K562 (cell line): ENCODE measurements around the gene BSDC1. TPM values are rescaled to one million over a fixed set of nuclear protein-coding genes. Genes with fewer than 3 reads are reported as not detected.

Source experiments
- ARID1B ChIP-seq: fragments of 450-650 bp; IDR thresholded peaks from 2 replicates; pipeline ENCODE4 v1.6.1; 2016; ENCODE audit warnings: antibody characterized with exemption, mild to moderate bottlenecking, inconsistent platforms
- CHD4 ChIP-seq: fragments of 200-600 bp; sonication (generic); IDR thresholded peaks from 3 replicates; pipeline ENCODE4 v1.6.1; 2012; ENCODE audit warnings: low read depth, mild to moderate bottlenecking, mixed read lengths, low read length, inconsistent platforms; ENCODE audit not compliant: insufficient read depth, insufficient replicate concordance, poor library complexity, severe bottlenecking
- EP300 ChIP-seq: IDR thresholded peaks from 2 replicates; pipeline ENCODE4 v1.6.1; 2012; ENCODE audit warnings: low read length, improper control_type of control experiment
- ETV6 ChIP-seq, 3 experiments: fragments of 150-350 bp in 1 of 3; sonication (generic) in 1 of 3; formaldehyde crosslinking in 1 of 3; IDR thresholded peaks; 2 replicates each; pipeline versions ENCODE4 v1.6.1 to v1.8.0; 2014 to 2022; ENCODE audit warnings: borderline replicate concordance in 2 of 3, low read depth in 2 of 3, antibody characterized with exemption in 1 of 3, low read length in 1 of 3, mild to moderate bottlenecking in 1 of 3, missing genetic modification reagents in 1 of 3
- FOXM1 ChIP-seq, 2 experiments: fragments of 450-650 bp in 1 of 2; sonication (generic) in 1 of 2; formaldehyde crosslinking in 1 of 2; IDR thresholded peaks; 2 replicates each; pipeline versions ENCODE4 v1.6.1 to v1.9.0; 2017 to 2022; ENCODE audit warnings: low read depth in 2 of 2, mild to moderate bottlenecking in 2 of 2, missing genetic modification reagents in 1 of 2, moderate library complexity in 1 of 2
- HSF4 ChIP-seq: fragments of 250-450 bp; sonication (Bioruptor Pico); IDR thresholded peaks from 2 replicates; pipeline ENCODE4 v2.1.2; 2022; ENCODE audit warnings: mild to moderate bottlenecking, moderate library complexity, borderline replicate concordance
- MEF2A ChIP-seq: IDR thresholded peaks from 2 replicates; pipeline ENCODE4 v1.6.1; 2011; ENCODE audit warnings: low read depth, mild to moderate bottlenecking, low read length, moderate library complexity; ENCODE audit not compliant: control insufficient read depth
- MIER1 ChIP-seq: fragments of 450-650 bp; IDR thresholded peaks from 2 replicates; pipeline ENCODE4 v1.6.1; 2016; ENCODE audit warnings: antibody characterized with exemption, mild to moderate bottlenecking, low read depth
- NFATC3 ChIP-seq: fragments of 450-650 bp; IDR thresholded peaks from 2 replicates; pipeline ENCODE4 v1.6.1; 2017; ENCODE audit warnings: mild to moderate bottlenecking
- POLR3G ChIP-seq: IDR thresholded peaks from 2 replicates; pipeline ENCODE4 v1.6.1; 2011; ENCODE audit not compliant: insufficient read length, insufficient replicate concordance; ENCODE audit errors: extremely low read depth
- PRDM10 ChIP-seq: fragments of 450-650 bp; IDR thresholded peaks from 2 replicates; pipeline ENCODE4 v1.6.1; 2018; ENCODE audit not compliant: partially characterized antibody
- PREB ChIP-seq: sonication (generic); formaldehyde crosslinking; IDR thresholded peaks from 2 replicates; pipeline ENCODE4 v1.8.1; 2023; ENCODE audit warnings: mild to moderate bottlenecking, missing genetic modification reagents
- PYGO2 ChIP-seq: fragments of 450-650 bp; IDR thresholded peaks from 2 replicates; pipeline ENCODE4 v1.6.1; 2016; ENCODE audit warnings: mild to moderate bottlenecking, missing genetic modification characterization, moderate library complexity, missing compliant biosample characterization
- RREB1 ChIP-seq: fragments of 250-450 bp; sonication (Bioruptor Pico); IDR thresholded peaks from 2 replicates; pipeline ENCODE4 v1.4.0; 2020
- ZNF324 ChIP-seq: fragments of 250-450 bp; sonication (Bioruptor Pico); IDR thresholded peaks from 2 replicates; pipeline ENCODE4 v1.4.0; 2020; ENCODE audit warnings: mild to moderate bottlenecking
- ZNF408 ChIP-seq: fragments of 250-450 bp; sonication (Bioruptor Pico); IDR thresholded peaks from 2 replicates; pipeline ENCODE4 v1.4.0; 2020; ENCODE audit warnings: low read depth, mild to moderate bottlenecking, moderate library complexity
- polyA plus RNA-seq, 8 experiments: library from polyadenylated mRNA; depleted of rRNA in 4 of 8; stranded (reverse) in 5 of 8; unstranded in 3 of 8; fragments of >200 nt; fragmentation: Nextera tagmentation in 2 of 8; fragmentation: Illumina TruSeq in 1 of 8; extraction: Ambion mirVana in 2 of 8; extraction: Trizol in 1 of 8; gene quantifications; 2 replicates each; pipeline versions ENCODE4 v1.2.1 to v1.2.3, GENCODE V29; 2011 to 2014; ENCODE audit warnings: inconsistent platforms in 1 of 8, missing spikeins in 1 of 8
- total RNA-seq, 7 experiments: library from RNA; depleted of rRNA in 6 of 7; stranded (reverse); fragments of >200 nt in 6 of 7; fragmentation: Illumina TruSeq in 2 of 7; extraction: Trizol in 2 of 7; gene quantifications; 2 replicates each; pipeline versions ENCODE4 v1.2.1 to v1.2.3, GENCODE V29; 2011 to 2021; ENCODE audit warnings: low replicate concordance in 1 of 7

The BSDC1 gene
- total and polyA plus RNA-seq, 9 of the 15 experiments (the other 6 are each of a cell fraction or from before 2014, with no cell fraction given), result 10.2 to 96.8 (median 73.1) TPM

GRCh38 chr1:32392325-32392724, 1.9 kb downstream of the BSDC1 start (continued):
- TF ChIP-seq CHD4 (no peak), PYGO2 (tag) (no peak), ETV6 (IDR thresholded peaks at IDR 0.05; ENCODE audit: borderline replicate concordance in 1 of 2, low read depth in 2 of 2, low read length in 1 of 2) (no peak), ETV6 (CRISPR knock-in tag; IDR thresholded peaks at IDR 0.05; ENCODE audit: borderline replicate concordance) (no peak), PREB (CRISPR knock-in tag) (no peak), NFATC3 (no peak), MIER1 (no peak), HSF4 (CRISPR knock-in tag) (no peak), MEF2A (no peak), ZNF408 (CRISPR knock-in tag) (no peak), POLR3G (no peak), PRDM10 (peak; percentile 22), FOXM1 (IDR thresholded peaks at IDR 0.05; ENCODE audit: low read depth) (0 out of 2 replicates have a peak, but pooled peaks have one; percentile 7), FOXM1 (CRISPR knock-in tag; IDR thresholded peaks at IDR 0.05; ENCODE audit: low read depth) (no peak), ZNF324 (CRISPR knock-in tag) (no peak), EP300 (peak; percentile 58; the same call in 1 of the 2 replicates), RREB1 (CRISPR knock-in tag) (no peak), ARID1B (peak; percentile 58)
